Mucosa of gallbladder (tissue), 1 donor: ENCODE measurements around the gene KCNAB2. TPM values are rescaled to one million over a fixed set of nuclear protein-coding genes. Genes with fewer than 3 reads are reported as not detected.

Experiments used
- DNase-seq: peaks from one replicate; pipeline ENCODE4 v3.0.0-alpha.2; 2020; ENCODE audit warnings: low spot score
- total RNA-seq: library from RNA; stranded (reverse); gene quantifications from one replicate; pipeline ENCODE4 v1.2.1, GENCODE V29; 2021
- donor health status: DM: no; HTN: no; CAD: no.

Gene KCNAB2
- total RNA-seq, 1 donor from 2014 or later = 16.1 TPM

- DNase-seq = peak; percentile 85
These were observed 82.0 kb downstream of the KCNAB2 start for GRCh38 chr1:6127587-6128163.

GRCh38 chr1:6128276-6129081 is 82.8 kb downstream of the KCNAB2 start:
- DNase-seq = no peak

DNA sequence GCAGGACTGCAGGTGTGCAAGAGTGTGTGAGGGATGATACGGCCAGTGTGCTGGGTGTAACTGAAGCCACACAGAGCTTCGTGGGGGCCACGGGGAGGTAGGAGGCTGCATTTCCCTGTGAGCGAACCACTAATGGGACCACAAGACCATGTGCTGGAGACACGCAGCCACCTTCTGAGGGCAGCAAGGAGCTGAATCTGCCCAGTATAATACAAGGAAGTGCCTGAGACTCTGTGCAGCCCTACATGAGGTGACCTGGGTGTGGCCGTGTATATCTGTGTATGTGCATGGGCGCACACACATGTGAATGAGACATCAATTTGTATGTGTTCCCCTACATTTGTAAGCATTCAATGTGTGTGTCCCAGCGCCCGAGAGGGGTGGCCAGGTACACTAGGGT is 83.6 kb downstream of the KCNAB2 start:
- no peak for DNase-seq

- no peak for DNase-seq
These were observed 84.3 kb downstream of the KCNAB2 start for GRCh38 chr1:6130036-6130435.

DNA sequence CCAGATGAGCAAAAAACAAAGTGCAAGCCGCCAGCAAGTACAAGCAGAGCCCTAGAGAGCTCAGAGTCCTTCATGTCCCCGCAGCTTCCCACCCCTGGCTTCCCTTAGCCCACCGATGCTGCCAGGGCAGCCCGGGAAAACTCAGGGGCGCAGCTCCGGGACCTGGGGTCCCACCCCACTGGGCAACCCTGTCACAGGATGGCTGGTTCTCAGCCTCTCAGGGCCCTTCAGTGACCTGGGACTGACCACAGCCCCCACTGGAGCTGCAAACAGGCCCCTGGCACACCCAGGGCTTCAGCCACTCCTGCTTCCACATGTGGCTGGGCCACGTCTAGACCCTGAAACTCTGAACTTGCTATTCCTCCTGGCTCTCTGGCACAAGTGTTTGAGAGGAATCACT is 84.9 kb downstream of the KCNAB2 start:
- DNase-seq = no peak

GRCh38 chr1:6131561-6131960 is 85.9 kb downstream of the KCNAB2 start:
- DNase-seq = no peak

DNA sequence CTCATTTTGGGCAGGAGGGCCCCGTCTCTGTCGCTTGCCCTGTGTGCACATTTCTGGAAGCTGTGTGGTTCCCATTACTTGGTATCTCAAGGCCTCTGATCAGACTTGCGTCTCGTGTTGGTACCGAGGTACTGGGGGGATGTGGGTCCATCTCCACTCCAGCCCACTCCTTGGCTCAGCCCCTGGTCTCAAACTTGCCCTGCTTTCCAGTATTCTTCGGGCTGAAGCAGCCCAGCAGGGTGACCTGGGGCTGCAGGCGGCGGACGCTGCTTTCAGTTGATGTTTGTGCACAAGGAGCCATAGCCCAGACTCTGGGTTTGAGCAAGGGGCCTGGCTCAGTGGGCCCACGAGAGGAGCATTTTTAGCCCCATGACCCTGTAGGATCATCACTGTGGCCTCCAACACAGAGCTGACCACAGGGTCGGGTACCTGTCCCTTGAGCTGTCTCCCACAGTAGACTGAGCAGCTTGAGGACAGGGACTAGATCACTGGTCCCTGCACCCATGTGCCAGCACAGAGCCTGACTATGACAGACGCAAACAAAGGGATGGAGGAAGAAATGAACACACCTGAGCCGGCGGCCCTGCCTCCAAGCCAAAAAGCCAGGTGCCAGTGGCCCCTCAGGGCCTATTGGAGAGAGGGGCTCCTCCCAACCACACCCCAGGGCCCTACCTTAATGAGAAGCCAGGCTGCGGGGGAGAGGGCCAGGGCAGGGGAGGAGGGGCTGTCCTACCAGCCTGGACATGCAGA is 87.6 kb downstream of the KCNAB2 start:
- no peak for DNase-seq

DNA sequence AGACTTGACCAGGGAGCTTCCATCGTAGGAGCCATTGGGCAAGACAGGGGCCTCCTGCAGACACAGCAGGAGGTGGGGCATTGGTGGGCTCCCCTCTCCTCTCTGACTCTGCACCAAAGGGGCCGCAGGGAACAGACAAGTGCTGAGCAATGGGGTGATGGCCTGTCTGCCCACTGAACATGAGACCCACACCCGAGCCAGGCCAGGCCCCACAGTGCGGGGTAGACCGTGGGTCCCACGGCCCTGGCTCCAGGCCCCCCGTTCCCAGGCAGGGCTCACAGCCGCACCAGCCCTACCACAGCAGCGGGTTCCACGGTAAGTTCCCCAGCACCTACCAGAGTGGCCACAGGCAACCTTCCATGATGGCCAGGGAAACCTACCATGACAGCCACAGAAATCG is 88.5 kb downstream of the KCNAB2 start:
- no peak for DNase-seq

GRCh38 chr1:6134741-6135510 is 89.2 kb downstream of the KCNAB2 start:
- no peak for DNase-seq

GRCh38 chr1:6136516-6137220 is 91.0 kb downstream of the KCNAB2 start:
- no peak for DNase-seq

- no peak for DNase-seq
These were observed 92.1 kb downstream of the KCNAB2 start for GRCh38 chr1:6137758-6138157.

GRCh38 chr1:6140413-6140812 is 94.7 kb downstream of the KCNAB2 start:
- DNase-seq = no peak

GRCh38 chr1:6141592-6141991 is 95.9 kb downstream of the KCNAB2 start:
- no peak for DNase-seq

- no peak for DNase-seq
These were observed 96.4 kb downstream of the KCNAB2 start for GRCh38 chr1:6142036-6142621.

GRCh38 chr1:6142734-6143133 is 97.0 kb downstream of the KCNAB2 start:
- DNase-seq = no peak

DNA sequence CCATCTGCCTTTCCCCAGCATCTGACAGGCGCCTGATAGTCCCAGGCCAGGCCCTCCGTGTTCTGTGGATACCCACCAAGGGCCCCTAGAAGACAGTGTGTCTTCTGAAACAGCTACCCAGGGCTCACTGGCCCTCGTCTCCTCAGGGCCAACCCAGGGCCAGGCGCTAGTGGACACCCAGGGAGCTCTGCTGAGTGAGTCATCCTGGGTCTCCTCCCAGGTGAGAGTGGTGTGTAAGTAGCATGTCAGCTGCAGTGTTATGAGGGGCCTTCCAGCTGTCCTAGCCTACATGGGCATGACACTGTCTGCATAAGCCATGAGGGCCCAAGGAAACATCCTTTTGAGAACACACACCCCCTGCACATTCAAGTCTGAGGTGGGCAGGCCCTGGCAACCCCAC is 97.7 kb downstream of the KCNAB2 start:
- no peak for DNase-seq

- no peak for DNase-seq
These were observed 98.5 kb downstream of the KCNAB2 start for GRCh38 chr1:6144175-6144574.

DNA sequence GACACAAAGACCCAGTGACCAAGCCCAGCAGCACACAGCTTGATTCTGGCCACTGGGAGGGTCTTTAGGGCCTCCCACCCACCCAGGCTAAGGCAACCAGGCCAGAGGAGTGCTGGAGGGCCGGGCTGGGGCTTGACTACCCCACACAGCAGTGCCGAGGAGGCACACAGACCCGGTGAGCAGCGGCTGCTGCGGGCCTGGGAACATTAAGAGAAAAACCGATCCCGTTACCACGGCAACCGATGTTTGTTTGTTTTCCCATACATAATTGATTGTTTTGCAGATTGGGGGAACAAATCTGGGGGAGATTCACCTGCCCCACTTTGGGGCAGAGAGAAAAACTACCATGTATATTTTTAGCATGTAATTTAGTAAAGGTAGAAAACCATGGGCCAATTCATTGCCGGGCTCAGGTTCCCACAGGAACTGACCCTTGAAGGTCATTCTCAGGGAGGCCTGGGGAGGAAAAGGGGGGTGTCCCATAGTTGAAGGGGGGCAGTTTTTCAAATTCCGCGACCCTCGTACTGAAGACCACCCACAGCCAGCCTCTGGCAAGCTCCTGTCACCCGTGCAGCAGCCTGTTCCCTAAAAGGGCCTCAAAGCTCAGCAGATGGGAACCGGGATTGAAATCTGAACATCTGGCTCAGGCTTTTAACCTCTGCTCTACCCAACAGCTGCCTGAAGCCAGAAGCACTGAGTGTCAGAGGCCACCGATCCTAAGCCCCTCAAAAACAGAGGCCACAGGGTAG is 99.1 kb downstream of the KCNAB2 start:
- DNase-seq = no peak

DNA sequence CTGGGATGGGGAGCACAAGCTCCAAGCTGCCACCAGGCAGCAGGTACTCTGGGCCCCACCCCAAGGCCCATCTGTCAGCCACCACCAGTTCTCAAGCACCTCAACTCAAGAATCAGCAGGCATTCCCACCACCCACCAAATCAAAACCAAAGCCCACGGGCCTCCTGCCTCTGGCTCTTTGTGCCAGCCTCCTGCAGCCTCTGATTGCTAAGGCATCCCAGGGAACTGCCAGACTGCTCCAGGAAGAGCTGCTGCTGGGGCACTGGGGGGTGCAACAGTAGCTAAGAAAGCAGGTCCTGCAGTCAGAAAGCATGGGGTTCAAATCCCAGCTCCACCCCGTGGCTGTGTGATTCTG is 99.7 kb downstream of the KCNAB2 start:
- no peak for DNase-seq

- DNase-seq = no peak
These were observed 100.2 kb downstream of the KCNAB2 start for GRCh38 chr1:6145864-6146410.
